Keratinocyte (primary cell): ENCODE results near the gene VCAN. TPM values are rescaled to one million over a fixed set of nuclear protein-coding genes. Genes with fewer than 3 reads are reported as not detected.

Source experiments
- DNase-seq: peaks from one replicate; pipeline ENCODE4 v3.0.0-alpha.2; 2011; ENCODE audit warnings: low read depth, missing footprints, low spot score
- FAIRE-seq: peaks from 2 replicates; lab custom pipeline; 2011; peaks lifted over from hg19 to GRCh38; lab: Jason Lieb, UNC
- H2AFZ ChIP-seq: 2 replicates; pipeline ENCODE4 v1.6.0; 2012; ENCODE audit warnings: low read length, control low read depth, inconsistent platforms; ENCODE audit not compliant: control insufficient read depth
- H3K27ac ChIP-seq: 2 replicates; pipeline ENCODE4 v1.5.1; 2011; ENCODE audit warnings: low read length; ENCODE audit not compliant: control insufficient read depth, insufficient read depth
- H3K27me3 ChIP-seq: 3 replicates; pipeline ENCODE4 v1.6.0; 2011; ENCODE audit warnings: low read length; ENCODE audit not compliant: control insufficient read depth, insufficient read depth; ENCODE audit errors: extremely low read depth
- H3K36me3 ChIP-seq, 2 experiments: 2 replicates in 1 of 2; 3 replicates in 1 of 2; pipeline ENCODE4 v1.5.1; 2011; ENCODE audit warnings: low read length in 2 of 2, mild to moderate bottlenecking in 1 of 2; ENCODE audit not compliant: control insufficient read depth in 2 of 2, insufficient read depth in 2 of 2; ENCODE audit errors: extremely low read depth in 1 of 2
- H3K4me1 ChIP-seq: 3 replicates; pipeline ENCODE4 v1.5.1; 2011; ENCODE audit warnings: low read length; ENCODE audit not compliant: control insufficient read depth, insufficient read depth; ENCODE audit errors: extremely low read depth
- H3K4me2 ChIP-seq: 3 replicates; pipeline ENCODE4 v1.6.0; 2011; ENCODE audit warnings: low read depth, low read length; ENCODE audit not compliant: control insufficient read depth, insufficient read depth; ENCODE audit errors: extremely low read depth
- H3K4me3 ChIP-seq, 3 experiments: fragments of 200-600 bp in 1 of 3; sonication (generic) in 1 of 3; 2 replicates in 2 of 3; 3 replicates in 1 of 3; pipeline ENCODE4 v1.5.1; 2011 to 2016; ENCODE audit warnings: low read length in 3 of 3, mild to moderate bottlenecking in 3 of 3, control low read depth in 2 of 3, inconsistent platforms in 1 of 3, low read depth in 1 of 3, mixed read lengths in 1 of 3, mixed run types in 1 of 3, moderate library complexity in 1 of 3; ENCODE audit not compliant: control insufficient read depth in 2 of 3, insufficient read depth in 2 of 3; ENCODE audit errors: extremely low read depth in 1 of 3
- H3K79me2 ChIP-seq: 2 replicates; pipeline ENCODE4 v1.6.0; 2012; ENCODE audit warnings: low read length; ENCODE audit not compliant: control insufficient read depth, insufficient read depth
- H3K9ac ChIP-seq: 3 replicates; pipeline ENCODE4 v1.6.0; 2011; ENCODE audit warnings: low read length; ENCODE audit not compliant: control insufficient read depth, insufficient read depth; ENCODE audit errors: extremely low read depth
- H3K9me1 ChIP-seq: 3 replicates; pipeline ENCODE4 v1.6.0; 2011; ENCODE audit warnings: low read length; ENCODE audit not compliant: control insufficient read depth, insufficient read depth; ENCODE audit errors: extremely low read depth
- H3K9me3 ChIP-seq: 2 replicates; pipeline ENCODE4 v1.5.1; 2012; ENCODE audit warnings: low read depth, low read length; ENCODE audit not compliant: control insufficient read depth
- H4K20me1 ChIP-seq: 3 replicates; pipeline ENCODE4 v1.6.0; 2011; ENCODE audit warnings: low read length; ENCODE audit not compliant: control insufficient read depth, insufficient read depth; ENCODE audit errors: extremely low read depth
- CTCF ChIP-seq, 3 experiments: IDR thresholded peaks in 1 of 3; conservative IDR thresholded peaks in 1 of 3; optimal IDR thresholded peaks in 1 of 3; 2 replicates in 2 of 3; 3 replicates in 1 of 3; pipeline versions ENCODE3 to v1.5.1; 2011; ENCODE audit warnings: low read length in 3 of 3, mild to moderate bottlenecking in 3 of 3, moderate library complexity in 2 of 3, control low read depth in 1 of 3, inconsistent platforms in 1 of 3; ENCODE audit not compliant: insufficient read depth in 2 of 3; ENCODE audit errors: extremely low read depth in 1 of 3
- EZH2 ChIP-seq: IDR thresholded peaks from one replicate; pipeline ENCODE4 v1.6.1; 2012; ENCODE audit warnings: inconsistent platforms, mild to moderate bottlenecking, low read length, moderate library complexity
- dilution Hi-C: fragments of 300-500 bp; cut with MboI; formaldehyde crosslinking; loops from one replicate; pipeline ENCODE4 v1.7.0; 2020; ENCODE audit warnings: low sequenced_read_pairs; ENCODE audit not compliant: extremely low pct_ligation_motif_present
- polyA plus RNA-seq, 5 experiments: library from polyadenylated mRNA; depleted of rRNA in 3 of 5; stranded (reverse) in 3 of 5; stranded (forward) in 1 of 5; unstranded in 1 of 5; fragments of >200 nt; gene quantifications; 1 replicate in 1 of 5; 2 replicates in 3 of 5; 3 replicates in 1 of 5; pipeline versions ENCODE4 v1.2.1 to v1.2.3, GENCODE V29; 2011 to 2012; ENCODE audit warnings: missing spikeins in 2 of 5, low read depth in 1 of 5, low replicate concordance in 1 of 5

VCAN gene
- polyA plus RNA-seq, 1 donor (not counting 4 experiments of a cell fraction or from before 2014, with no cell fraction given), result 1.9 TPM

DNA sequence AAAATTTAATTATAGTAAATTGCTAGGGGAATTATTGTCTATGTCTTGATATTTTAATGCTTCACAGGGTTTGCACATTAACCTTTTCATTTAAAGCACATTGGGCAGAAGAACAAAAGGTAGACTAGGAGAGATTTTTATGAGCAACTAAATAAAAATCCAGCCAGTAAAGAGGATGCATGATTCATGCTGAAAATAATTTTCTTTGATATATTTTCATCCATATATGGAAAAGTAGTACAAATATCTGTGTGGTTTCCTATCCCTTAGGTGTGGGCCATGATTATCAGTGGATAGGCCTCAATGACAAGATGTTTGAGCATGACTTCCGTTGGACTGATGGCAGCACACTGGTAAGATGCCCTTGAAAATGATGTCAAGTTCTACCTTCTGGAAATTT, 83.1 kb downstream of the VCAN start:
- Histone ChIP-seq H3K9ac (no peak overlapping the region), H4K20me1 (no peaks in the 10 kb centered on the region), H2AFZ (no peak overlapping the region), H3K27me3 (no peaks in the 10 kb centered on the region), H3K4me2 (no peak overlapping the region), H3K4me3 (no peak overlapping the region), H3K4me1 (peaks cover 3% of the 10 kb centered on the region), H3K36me3 (no peaks in the 10 kb centered on the region), H3K79me2 (no peaks in the 10 kb centered on the region), H3K27ac (no peak overlapping the region), H3K9me3 (no peaks in the 10 kb centered on the region), H3K9me1 (no peaks in the 10 kb centered on the region)
- DNase-seq (no peak), FAIRE-seq (peak; percentile 5)
- TF ChIP-seq EZH2, result no peak
- no peak for TF ChIP-seq CTCF (optimal IDR thresholded peaks at IDR 0.05 in 1 of 3, IDR thresholded peaks at IDR 0.05 in 1 of 3, conservative IDR thresholded peaks at IDR 0.05 in 1 of 3; ENCODE audit: extremely low read depth in 1 of 3, insufficient read depth in 2 of 3, low read length in 3 of 3)
- dilution Hi-C loops, result no loop called here

- Histone ChIP-seq H4K20me1 (no peaks in the 10 kb centered on the region), H3K36me3 (no peaks in the 10 kb centered on the region), H3K4me2 (no peak overlapping the region), H3K27me3 (no peaks in the 10 kb centered on the region), H3K4me3 (no peak overlapping the region), H2AFZ (no peak overlapping the region), H3K27ac (no peak overlapping the region), H3K79me2 (no peaks in the 10 kb centered on the region), H3K9ac (no peak overlapping the region), H3K9me3 (no peaks in the 10 kb centered on the region), H3K9me1 (no peaks in the 10 kb centered on the region), H3K4me1 (peaks cover 3% of the 10 kb centered on the region)
- dilution Hi-C loops, result no loop called here
- TF ChIP-seq EZH2, result no peak
- no peak for TF ChIP-seq CTCF (optimal IDR thresholded peaks at IDR 0.05 in 1 of 3, IDR thresholded peaks at IDR 0.05 in 1 of 3, conservative IDR thresholded peaks at IDR 0.05 in 1 of 3; ENCODE audit: extremely low read depth in 1 of 3, insufficient read depth in 2 of 3, low read length in 3 of 3)
- no peak for FAIRE-seq
- no peak for DNase-seq
Observed at GRCh38 chr5:83555263-83555662, 83.7 kb downstream of the VCAN start.
